SKM-1 (cell line): Measurements from ENCODE around the gene TTLL13.
A peak's percentile ranks its signal among the peaks of the same experiment; 100 is the strongest.

Experiments
- DNase-seq: peaks from one replicate; lab custom pipeline; 2025; ENCODE audit not compliant: unreplicated experiment; lab: John Stamatoyannopoulos, UW

TTLL13 gene, protein sequence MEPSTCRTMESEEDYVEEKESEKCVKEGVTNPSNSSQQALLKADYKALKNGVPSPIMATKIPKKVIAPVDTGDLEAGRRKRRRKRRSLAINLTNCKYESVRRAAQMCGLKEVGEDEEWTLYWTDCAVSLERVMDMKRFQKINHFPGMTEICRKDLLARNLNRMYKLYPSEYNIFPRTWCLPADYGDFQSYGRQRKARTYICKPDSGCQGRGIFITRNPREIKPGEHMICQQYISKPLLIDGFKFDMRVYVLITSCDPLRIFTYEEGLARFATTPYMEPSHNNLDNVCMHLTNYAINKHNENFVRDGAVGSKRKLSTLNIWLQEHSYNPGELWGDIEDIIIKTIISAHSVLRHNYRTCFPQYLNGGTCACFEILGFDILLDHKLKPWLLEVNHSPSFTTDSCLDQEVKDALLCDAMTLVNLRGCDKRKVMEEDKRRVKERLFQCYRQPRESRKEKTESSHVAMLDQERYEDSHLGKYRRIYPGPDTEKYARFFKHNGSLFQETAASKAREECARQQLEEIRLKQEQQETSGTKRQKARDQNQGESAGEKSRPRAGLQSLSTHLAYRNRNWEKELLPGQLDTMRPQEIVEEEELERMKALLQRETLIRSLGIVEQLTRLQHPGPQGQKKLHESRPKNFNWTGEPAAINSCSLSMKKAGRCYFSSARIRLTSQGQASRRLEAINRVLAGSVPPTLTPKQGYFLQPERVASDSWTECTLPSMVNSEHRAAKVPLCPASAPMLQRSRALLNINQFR

DNA sequence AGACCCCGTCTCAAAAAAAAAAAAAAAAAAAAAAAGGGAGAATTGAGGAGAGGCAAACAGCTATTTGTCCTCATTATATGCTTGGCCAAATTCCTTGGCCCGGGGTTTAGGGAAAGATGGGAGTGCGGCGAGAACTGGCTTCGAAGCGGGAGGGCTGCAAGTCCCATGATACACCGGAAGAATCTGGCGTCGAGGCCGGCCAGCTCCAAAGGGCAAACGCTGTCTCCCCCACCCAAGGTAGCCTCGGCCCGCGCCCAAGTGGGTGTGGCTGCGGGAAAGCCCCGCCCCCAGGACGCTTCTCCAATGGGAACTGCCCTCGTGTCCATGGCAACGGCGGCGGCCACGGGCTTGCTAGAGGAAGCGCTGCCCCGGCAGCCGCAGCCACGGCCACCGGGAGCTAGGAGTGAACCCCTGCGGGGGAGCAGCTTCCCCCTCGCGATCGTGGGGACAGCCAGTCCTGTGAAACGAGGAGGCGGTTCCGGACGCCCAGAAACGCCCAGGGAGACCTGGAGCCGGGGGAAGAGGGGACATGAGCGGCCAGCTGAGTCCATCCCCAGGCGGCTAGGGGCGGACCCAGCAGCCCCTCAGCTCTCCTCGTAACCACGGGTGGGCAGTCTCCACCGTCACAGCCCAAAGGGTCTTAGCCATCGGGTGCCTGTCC is at the start of gene TTLL13:
Gene TTLL13 (plus strand): TSS at position 354 of the 661 bp plus-strand sequence. CDS start 1,075 bp downstream, outside the sequence.
- DNase-seq: no peak

DNA sequence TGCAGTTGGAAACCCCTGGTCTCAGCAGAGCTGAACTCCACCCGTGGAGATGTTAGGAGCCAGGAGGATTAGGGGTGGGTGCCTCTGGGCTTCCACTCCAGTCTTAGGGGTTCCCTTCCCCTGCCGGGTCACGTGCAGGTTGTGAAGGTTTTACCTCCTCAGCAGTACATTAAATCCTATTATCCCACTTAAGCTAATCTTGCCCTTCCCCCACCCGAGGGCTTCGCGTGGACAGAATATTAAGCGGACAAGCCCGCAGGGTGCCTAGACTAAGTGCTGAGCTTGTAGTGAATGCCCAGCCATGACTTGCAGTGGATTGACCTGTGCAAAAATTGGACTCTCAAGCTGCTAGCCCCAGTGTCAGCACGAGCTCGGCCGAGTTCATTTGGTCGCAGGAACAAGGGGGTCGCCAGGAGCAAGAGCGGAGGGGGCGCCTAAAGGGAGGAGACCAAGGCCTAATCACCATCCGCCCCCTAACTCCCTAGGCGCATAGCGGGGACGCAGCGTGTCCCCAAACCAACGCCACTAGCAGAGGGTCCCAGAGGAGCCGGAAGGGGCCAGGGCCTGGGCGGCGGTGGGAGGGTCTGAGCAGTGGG is 48.7 kb upstream of the TTLL13 start:
- DNase-seq: no peak

DNA sequence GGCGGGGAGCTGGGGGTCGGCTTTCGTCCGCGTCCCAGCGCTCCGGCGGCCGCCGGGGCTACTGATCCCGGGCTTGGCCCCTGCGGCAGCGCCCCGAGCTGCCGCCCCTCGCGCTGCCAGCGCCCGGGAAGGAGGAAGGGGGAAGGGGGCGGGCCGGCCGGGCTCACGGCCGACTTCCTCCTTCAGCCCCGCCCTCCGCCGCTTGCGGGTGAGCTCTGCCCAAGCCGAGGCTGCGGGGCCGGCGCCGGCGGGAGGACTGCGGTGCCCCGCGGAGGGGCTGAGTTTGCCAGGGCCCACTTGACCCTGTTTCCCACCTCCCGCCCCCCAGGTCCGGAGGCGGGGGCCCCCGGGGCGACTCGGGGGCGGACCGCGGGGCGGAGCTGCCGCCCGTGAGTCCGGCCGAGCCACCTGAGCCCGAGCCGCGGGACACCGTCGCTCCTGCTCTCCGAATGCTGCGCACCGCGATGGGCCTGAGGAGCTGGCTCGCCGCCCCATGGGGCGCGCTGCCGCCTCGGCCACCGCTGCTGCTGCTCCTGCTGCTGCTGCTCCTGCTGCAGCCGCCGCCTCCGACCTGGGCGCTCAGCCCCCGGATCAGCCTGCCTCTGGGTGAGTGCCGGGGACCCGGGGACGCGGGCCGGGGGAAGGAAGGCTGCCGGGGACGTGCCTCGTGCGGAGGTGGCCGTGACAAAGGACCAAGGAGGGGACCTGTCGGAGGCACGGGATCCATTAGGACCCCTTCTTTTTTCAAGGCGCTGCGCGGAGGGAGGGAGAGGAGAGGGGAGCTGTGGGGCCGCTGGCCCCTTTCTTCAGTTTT is 48.0 kb upstream of the TTLL13 start, which contains the start of gene SEMA4B:
Gene SEMA4B (plus strand): TSS at position 201 of the 814 bp plus-strand sequence. CDS start 249 bp downstream, at position 450.
- peak; percentile 57 for DNase-seq

DNA sequence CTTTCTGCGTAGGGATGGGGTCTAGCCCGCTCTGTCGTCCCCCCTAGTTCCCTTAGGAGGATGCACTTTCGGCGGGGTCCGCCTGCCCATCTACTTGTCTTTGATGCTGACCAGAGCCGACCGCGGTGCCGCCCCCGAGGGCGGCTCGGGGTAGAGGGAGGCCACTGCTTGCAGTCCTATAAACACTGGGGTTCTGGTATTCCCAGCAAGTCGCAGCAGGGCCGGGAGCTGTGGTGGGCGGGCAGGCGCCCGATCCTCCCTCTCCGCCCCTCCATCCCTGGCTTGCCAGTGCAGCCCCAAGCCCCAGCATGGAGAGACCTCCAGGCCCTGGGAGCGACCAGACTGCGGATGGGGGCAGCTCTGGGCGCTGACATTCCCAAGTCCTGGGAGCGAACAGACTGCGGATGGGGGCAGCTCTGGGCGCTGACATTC is 47.4 kb upstream of the TTLL13 start:
- DNase-seq: no peak

DNA sequence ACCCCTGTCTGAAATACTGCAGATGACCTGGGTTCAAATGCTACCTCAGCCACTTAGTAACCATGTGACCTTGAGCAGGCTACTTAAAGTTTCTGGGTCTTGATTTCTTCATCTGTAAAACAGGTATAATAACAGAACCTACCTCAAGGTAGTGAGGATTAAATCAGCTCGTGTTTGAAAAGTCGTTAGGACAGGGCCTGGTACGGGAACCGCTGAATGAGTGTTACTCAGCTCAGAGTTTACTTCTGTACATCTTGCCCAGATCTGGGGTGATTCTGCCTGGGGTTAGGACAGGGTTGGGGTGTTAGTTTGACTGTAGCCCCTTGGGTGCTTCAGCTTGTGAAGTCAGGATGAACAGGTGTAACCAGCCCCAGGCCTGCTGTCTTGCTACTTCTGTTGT is 46.4 kb upstream of the TTLL13 start:
- DNase-seq: no peak

DNA sequence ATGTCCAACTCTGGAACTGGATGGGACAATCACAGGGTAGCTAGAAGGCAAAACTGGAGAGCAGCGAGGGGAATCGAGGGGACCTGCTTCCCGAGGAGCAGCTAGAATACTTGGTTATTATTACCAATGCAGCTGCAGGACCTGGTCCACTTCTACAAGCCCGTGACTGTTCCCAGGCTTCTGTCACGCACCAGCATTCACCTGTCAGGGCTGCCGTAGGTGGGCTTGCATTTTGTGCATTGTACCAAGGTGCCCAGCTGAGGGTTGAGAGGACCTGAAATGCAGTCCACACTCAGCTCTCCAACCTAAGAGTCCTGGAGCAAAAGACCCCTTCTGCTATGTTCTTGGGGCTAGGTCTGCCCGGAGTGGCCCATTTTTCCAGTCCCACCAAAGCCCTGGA is 45.9 kb upstream of the TTLL13 start:
- no peak for DNase-seq

DNA sequence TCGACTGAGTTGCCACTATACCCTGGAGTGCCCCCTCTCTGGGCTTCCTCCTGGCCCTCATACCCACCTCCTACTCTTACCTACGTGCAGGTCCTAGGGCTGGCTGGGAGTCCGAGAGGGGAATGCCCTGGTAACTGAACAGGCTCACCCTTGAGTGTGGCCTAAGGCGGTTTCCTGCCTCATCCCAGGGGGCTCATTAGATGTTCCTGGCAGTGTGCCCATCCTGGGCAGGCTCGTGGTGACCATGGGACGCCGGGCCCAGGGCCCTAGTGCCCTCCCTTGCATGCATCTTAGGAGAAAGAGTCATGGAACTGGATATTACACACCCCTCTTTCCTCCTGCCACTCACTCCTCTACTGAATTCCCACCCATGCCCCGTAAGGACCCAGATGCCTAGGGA is 45.4 kb upstream of the TTLL13 start:
- no peak for DNase-seq

DNA sequence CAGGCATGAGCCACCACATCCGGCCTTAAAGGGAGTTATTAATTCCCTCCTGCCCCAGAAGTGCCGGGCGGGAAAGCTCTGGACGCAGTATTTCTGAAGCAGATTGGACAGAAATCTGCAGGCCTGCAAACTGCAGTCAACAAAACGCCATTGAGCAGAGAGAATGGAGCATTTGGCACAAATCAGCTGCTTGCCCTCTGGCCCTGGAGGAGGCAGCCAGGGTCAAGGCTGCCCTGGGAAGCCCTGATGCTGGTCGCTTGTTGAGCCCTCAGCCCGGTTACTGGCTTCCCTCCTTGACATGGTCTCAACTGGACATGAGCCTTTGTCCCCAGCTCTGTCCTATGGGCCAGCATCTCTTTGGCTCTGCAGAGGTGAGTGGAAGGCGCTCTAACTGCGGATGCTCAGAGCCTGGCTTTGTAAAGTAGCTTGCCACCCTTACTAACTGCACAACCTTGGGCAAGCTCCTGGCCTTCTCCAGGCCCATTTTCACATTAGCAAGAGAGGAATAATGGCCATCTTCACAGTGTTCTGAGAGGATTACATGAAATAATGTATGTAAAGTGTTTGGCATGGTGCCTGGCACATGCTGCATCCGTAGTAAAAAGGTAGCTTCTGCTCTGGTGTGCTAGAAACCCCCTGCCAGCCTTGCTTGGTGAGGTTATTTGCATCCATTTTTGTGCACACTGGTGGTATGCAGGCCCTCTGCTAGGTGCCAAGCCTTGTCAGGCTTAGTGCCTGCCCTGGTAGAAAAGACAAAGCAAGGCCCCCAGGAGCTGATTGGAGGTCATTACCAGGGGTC is 44.1 kb upstream of the TTLL13 start:
- no peak for DNase-seq

DNA sequence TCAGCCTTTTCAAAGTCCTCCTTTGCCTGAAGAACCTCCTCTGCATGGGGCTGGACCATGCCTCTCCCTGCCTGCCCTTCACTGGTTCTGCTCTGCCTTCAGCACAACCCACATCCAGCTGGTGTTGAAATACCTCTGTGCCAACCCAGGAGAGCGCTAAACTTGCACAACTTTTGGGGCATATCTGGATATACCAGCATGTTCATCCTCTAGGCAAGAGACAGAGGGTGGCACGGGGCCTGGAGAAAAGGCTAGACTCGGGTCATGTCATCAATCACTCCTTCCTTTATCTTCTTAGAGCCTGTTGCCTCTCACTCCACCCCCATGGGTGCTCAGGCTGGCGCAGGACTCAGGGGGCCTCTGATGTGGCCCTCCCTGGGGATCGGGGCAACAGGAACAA is 43.5 kb upstream of the TTLL13 start:
- no peak for DNase-seq

DNA sequence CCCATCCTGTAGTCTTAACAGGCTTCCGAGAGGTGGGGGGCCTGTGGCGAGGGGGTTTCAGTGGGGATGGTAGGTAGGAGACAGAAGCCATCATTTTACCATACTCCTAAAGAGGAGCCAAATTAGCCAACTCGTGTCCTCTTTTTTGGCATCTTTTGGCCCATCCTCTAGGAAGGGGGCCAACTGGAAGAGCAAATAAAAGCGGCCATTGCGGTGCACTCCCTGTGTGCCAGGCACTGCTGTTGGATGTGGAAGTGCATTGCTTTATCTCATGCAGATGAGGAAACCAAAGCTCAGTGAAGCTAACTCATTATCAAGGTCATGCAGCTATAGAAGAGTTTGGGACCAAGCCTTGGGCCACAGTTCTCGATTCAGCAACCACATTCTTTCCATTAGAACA is 42.1 kb upstream of the TTLL13 start:
- no peak for DNase-seq

DNA sequence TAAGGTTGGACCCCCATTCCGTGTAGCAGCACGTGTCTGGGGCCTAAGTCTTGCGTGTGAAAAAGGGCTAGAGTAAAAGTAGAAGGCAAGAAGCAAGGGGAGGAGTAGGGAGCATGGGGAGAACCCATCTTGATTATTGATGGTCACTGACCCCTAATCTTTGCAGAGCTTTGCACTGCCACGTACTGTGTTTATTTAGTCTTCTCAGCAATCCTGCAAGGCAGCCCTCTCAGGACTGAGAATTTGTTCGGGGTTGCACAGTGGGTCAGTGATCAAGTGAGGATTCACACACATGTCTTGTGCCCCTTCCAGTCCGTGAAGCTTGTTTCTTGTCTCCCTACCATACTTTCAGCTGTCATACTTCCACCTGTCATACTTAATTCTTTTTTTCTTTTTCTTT is 41.0 kb upstream of the TTLL13 start:
- DNase-seq: no peak

DNA sequence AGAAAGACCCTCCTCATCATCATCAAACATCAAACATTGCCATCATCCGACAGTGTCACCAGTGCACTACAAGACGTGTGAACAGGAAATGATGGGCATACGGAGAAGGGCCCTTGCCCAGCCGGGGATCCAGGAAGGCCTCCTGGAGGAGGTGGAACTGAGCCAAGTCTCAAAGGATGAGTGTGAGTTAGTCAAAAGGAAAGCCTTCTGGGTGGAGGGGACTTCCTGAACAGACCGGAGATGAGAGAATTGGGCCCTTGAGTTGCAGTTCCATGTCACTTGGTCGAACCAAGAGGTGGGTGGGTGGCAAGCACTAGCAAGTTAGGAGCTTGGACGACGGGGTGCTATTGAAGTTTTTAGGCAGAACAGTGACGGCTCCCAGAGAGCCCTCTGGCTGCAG is 39.8 kb upstream of the TTLL13 start:
- DNase-seq: no peak

DNA sequence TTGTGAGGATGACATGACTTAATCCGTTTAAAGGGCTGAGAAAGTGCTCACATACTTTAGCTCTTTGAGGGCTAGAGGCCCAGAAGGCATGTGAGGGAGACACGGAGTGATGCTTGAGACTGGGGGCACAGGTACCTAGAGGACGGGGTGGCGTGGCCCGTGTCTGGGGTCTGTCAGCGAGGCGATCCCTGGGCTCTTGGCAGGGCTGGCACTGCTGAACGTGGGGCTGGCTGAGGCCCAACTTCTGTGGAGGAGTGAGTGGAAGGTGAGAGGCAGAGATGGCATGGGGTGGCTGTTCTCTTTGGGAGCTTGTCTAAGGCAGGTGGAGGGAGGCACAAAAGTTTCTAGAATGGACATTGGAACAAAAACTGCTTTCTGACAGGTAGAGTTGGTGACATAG is 38.8 kb upstream of the TTLL13 start:
- no peak for DNase-seq

DNA sequence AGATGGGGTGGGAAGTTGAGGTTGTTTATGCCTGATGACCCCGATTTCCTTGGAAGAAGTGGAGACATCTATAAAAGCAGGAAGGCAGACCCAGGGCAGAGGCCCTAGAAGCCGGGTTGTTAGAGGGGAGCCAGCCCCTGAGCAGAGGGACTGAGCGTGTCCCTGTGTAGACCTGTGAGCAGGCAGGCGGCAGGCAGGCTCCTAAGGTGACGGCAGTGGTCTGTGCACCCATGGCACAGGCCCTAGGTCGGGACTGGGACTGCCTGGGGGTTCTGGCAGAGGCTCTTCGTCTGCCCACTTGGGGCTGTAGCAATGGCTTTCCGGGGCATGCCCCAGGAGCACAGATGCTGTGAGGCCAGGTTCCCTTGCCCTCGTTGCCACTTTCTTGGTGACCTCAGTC is 38.3 kb upstream of the TTLL13 start:
- DNase-seq: no peak

DNA sequence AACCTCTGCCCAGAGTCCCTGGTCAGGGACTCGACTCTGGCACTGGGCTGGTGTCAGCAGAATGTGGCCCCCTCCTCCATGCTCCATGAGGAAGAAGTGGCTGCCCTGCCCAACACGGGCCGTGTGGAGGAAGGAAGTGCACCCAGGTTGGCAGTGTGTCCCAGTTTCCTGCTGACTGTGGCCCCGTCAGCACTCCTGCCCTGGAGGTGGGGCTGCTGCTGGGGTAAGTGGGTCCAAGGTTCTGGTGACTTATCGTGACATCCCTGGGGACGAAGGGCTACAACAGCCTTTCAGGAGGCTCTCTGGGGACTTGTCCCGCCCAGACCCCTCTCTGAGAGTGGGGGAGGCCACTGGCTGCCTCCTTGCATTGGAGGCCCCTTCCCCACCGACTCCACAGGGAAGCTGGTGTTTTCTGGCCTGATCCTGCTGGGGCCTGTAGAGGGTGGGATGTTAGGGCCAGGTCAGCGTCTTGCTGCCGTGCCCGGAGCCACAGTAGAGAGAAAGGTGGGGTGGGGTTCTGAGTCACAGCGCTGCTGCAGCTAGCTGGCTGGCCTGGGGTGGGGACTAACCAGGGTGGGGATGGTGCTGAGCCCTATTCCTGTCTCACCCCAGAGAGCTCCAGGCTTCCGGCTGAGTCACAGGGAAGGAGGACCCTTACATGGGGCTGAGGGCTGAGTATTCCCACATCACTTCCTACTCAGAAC is 37.8 kb upstream of the TTLL13 start:
- no peak for DNase-seq

DNA sequence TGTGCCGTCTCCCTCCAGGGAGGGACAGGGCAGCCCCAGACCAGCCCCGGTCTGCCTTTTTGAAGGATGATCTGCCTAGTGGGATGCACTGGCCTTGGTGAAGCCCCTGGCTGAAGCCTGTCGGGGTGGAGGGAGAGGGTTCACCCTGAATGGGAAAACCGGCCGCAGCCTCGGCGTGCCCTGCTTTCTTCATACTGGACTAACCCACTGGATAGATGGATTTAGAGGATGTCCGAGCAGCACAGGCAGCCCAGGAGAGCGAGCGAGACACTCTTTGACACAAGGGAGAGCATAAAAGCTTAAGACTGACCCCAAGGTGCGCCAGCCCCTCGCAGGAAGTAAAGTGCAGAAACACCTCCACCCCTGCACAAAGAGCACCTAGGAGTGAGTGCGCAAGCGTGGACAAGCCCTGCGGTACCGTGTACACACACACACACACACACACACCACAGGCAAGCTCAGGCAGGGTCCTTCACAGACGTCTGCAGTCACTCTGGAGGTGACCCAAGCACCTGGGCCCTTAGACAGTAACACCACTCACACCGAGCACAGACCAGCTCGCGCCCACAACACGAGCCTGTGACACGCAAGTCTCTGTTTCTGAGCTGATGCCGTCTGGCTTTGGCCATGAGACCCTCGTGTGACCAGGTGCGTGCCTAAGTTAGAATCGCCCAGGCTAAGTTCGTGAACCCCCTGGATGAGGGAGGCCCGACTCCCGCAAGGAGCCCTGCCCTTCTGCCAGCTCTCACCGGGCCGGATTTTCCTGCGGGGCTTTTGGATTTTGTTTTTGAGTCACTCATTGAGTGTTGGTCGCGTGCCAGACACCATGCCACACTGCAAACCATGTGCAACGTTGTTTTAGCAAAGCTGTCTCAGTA is 36.9 kb upstream of the TTLL13 start:
- DNase-seq: no peak

DNA sequence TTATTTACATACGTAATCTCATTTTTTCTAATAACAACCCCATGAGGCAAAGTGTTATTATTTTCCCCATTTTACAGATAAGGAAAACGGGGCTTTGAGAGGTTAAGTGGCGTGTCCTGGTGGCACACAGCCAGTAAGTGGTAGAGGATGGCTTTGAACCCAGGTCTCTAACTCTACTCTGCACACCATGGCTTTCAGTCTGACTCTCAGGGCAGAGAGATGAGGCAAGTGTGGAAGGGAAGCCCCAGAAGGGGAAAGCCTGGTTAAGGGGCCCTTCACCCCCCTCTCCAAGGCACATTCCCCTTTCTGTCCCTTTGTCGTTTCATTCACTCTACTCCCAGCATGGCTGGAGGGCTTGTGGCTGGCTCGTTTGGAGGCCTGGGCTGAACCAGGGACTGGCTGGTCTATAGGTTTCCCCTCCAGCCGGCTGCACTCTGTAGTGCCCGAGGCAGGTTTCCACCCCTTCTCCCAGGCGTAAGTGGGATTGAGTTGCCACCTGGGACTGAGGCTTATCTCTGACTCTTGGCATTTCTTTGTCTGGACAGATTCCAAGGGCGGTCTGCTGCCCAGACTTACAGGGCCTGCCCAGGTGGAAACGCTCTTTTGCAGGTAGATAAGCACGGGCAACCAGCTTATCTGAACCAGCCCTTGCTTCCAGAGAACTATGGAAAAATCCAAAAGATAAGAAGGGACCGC is 36.1 kb upstream of the TTLL13 start:
- DNase-seq: no peak

DNA sequence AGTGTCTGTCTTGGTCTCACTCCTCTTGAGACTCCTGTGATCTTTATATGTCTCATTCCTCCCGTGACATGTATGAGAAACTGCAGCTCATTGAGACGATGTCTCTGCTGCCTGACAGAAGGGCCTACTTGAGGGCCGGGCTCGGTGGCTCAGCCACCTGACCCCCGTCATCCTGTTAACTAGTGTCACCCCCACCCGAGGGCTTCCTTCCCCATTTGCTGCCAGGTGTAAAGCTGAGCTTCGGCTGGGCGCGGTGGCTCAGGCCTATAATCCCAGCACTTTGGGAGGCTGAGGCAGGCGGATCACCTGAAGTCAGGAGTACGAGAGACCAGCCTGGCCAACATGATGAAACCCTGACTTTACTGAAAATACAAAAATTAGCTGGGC is 35.5 kb upstream of the TTLL13 start:
- DNase-seq: no peak
